GM06990 (cell line): ENCODE results near the gene FA2H.
"Not testable (repeated sequence)": the region's sequence is repeated elsewhere in the genome, so short reads cannot be mapped to it uniquely, and the experiment has no call there.

Source experiments
- DNase-seq: peaks from one replicate; pipeline ENCODE4 v3.0.0-alpha.2; 2011; ENCODE audit not compliant: insufficient read length; ENCODE audit errors: extremely low read depth
- H3K27me3 ChIP-seq: replicated peaks from 2 replicates; pipeline ENCODE4 v1.6.0; 2011; ENCODE audit warnings: low read length; ENCODE audit not compliant: control insufficient read depth, insufficient read depth
- H3K36me3 ChIP-seq: 2 replicates; pipeline ENCODE4 v1.5.1; 2011; ENCODE audit warnings: low read length; ENCODE audit not compliant: control insufficient read depth, insufficient read depth
- H3K4me3 ChIP-seq: replicated peaks from 2 replicates; pipeline ENCODE4 v1.5.1; 2011; ENCODE audit warnings: low read depth, mild to moderate bottlenecking, control low read depth, low read length
- CTCF ChIP-seq: IDR thresholded peaks from 2 replicates; pipeline ENCODE4 v1.5.1; 2011; ENCODE audit warnings: low read length, control low read depth, mild to moderate bottlenecking, inconsistent platforms; ENCODE audit not compliant: insufficient read depth, poor library complexity, severe bottlenecking

Gene FA2H

DNA sequence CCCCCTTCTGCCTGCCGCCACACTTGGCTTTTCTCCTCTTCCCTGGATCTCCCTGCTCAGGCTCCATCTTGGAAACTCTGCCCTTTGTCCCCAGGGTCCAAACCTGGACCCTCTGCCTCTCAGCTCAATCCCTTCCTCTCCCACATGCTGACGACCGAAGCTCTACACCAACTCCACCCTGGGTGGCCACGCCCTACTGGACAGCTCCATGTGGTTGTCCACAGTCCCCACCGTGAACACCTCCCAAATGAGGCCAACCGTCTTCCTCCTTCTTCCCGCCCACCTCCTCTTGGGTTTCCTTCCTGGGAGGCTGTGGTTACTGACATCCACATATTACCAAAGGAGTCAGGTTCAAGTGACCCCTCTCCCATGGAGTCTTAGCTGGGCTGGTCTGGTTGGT is 51.4 kb downstream of the FA2H start:
- TF ChIP-seq CTCF: no peak
- Histone ChIP-seq H3K27me3 (no peaks in the 10 kb centered on the region; the same call in 1 of the 2 replicates), H3K4me3 (no peak overlapping the region), H3K36me3 (no peaks in the 10 kb centered on the region)
- DNase-seq: no peak

- not testable (repeated sequence) for H3K27me3 ChIP-seq, H3K4me3 ChIP-seq, DNase-seq, H3K36me3 ChIP-seq
Measured at GRCh38 chr16:74722156-74722555, 52.5 kb downstream of the FA2H start.

GRCh38 chr16:74721716-74722115 is 52.9 kb downstream of the FA2H start:
- TF ChIP-seq CTCF: no peak
- Histone ChIP-seq H3K4me3 (no peak overlapping the region), H3K36me3 (no peaks in the 10 kb centered on the region), H3K27me3 (no peaks in the 10 kb centered on the region; the same call in 1 of the 2 replicates)
- no peak for DNase-seq

GRCh38 chr16:74720579-74720978 is 54.0 kb downstream of the FA2H start:
- TF ChIP-seq CTCF: no peak
- no peaks in the 10 kb centered on the region; the same call in 1 of the 2 replicates for H3K27me3 ChIP-seq
- H3K36me3 ChIP-seq: no peaks in the 10 kb centered on the region
- no peak overlapping the region for H3K4me3 ChIP-seq
- no peak for DNase-seq

GRCh38 chr16:74718741-74719610 is 55.6 kb downstream of the FA2H start:
- DNase-seq: no peak
- no peaks in the 10 kb centered on the region; the same call in 1 of the 2 replicates for H3K27me3 ChIP-seq
- no peaks in the 10 kb centered on the region for H3K36me3 ChIP-seq
- TF ChIP-seq CTCF: peak; percentile 14
- no peak overlapping the region for H3K4me3 ChIP-seq

- Histone ChIP-seq H3K4me3 (no peak overlapping the region), H3K27me3 (no peaks in the 10 kb centered on the region; the same call in 1 of the 2 replicates), H3K36me3 (no peaks in the 10 kb centered on the region)
- TF ChIP-seq CTCF: no peak
- no peak for DNase-seq
Measured at GRCh38 chr16:74718140-74718539, 56.5 kb downstream of the FA2H start.
